Activated CD4-positive, CD25-positive, alpha-beta regulatory T cell treated with anti-CD3 and anti-CD28 coated beads, Interleukin-2, amount 50 U/mL, for 24 hours (primary cell): ENCODE data around the gene ANKRD9.
A peak's percentile ranks its signal among the peaks of the same experiment; 100 is the strongest.

Experiments
- ATAC-seq, 2 donors: fragments of 150-1000 bp; cut with Tn5 transposase; one replicate each; pipeline ENCODE4 v1.10.0; 2021; ENCODE audit warnings: mild to moderate bottlenecking in 1 of 2, moderate library complexity in 1 of 2

The ANKRD9 gene

GRCh38 chr14:102512793-102513300 is 3.3 kb upstream of the ANKRD9 start:
- no peak for ATAC-seq

GRCh38 chr14:102511538-102511937 is 2.0 kb upstream of the ANKRD9 start:
- no peak for ATAC-seq

GRCh38 chr14:102510616-102511520 is 1.3 kb upstream of the ANKRD9 start:
- ATAC-seq, result no peak

GRCh38 chr14:102508774-102509745 is 516 bp downstream of the ANKRD9 start:
- ATAC-seq, result peak; percentile 6 to 8

GRCh38 chr14:102508410-102508773 is 1.2 kb downstream of the ANKRD9 start:
- no peak for ATAC-seq

GRCh38 chr14:102507857-102508312 is 1.7 kb downstream of the ANKRD9 start:
- ATAC-seq, result no peak

GRCh38 chr14:102507081-102507856 is 2.3 kb downstream of the ANKRD9 start:
- no peak for ATAC-seq

GRCh38 chr14:102506626-102506925 is 3.0 kb downstream of the ANKRD9 start:
- no peak for ATAC-seq

GRCh38 chr14:102505775-102506625 is 3.6 kb downstream of the ANKRD9 start:
- ATAC-seq, result no peak

GRCh38 chr14:102505000-102505619 is 4.5 kb downstream of the ANKRD9 start:
- ATAC-seq, result no peak

GRCh38 chr14:102504328-102504999 is 5.1 kb downstream of the ANKRD9 start:
- ATAC-seq, result no peak

- no peak for ATAC-seq
Measured at GRCh38 chr14:102503641-102504327, 5.8 kb downstream of the ANKRD9 start.

- ATAC-seq, result no peak
Measured at GRCh38 chr14:102502571-102502970, 7.0 kb downstream of the ANKRD9 start.

GRCh38 chr14:102501751-102502315 is 7.7 kb downstream of the ANKRD9 start:
- ATAC-seq, result no peak

GRCh38 chr14:102500713-102501112 is 8.9 kb downstream of the ANKRD9 start:
- no peak for ATAC-seq

GRCh38 chr14:102500158-102500662 is 9.4 kb downstream of the ANKRD9 start:
- no peak for ATAC-seq

- ATAC-seq, result no peak
Measured at GRCh38 chr14:102499401-102500157, 10.0 kb downstream of the ANKRD9 start.

GRCh38 chr14:102498678-102499265 is 10.8 kb downstream of the ANKRD9 start:
- no peak for ATAC-seq
